ENCODE measurements around the gene DGKQ.

GRCh38 chr4:965766-966134, 7.6 kb downstream of the DGKQ start:
- TF ChIP-seq, protein P1, sequence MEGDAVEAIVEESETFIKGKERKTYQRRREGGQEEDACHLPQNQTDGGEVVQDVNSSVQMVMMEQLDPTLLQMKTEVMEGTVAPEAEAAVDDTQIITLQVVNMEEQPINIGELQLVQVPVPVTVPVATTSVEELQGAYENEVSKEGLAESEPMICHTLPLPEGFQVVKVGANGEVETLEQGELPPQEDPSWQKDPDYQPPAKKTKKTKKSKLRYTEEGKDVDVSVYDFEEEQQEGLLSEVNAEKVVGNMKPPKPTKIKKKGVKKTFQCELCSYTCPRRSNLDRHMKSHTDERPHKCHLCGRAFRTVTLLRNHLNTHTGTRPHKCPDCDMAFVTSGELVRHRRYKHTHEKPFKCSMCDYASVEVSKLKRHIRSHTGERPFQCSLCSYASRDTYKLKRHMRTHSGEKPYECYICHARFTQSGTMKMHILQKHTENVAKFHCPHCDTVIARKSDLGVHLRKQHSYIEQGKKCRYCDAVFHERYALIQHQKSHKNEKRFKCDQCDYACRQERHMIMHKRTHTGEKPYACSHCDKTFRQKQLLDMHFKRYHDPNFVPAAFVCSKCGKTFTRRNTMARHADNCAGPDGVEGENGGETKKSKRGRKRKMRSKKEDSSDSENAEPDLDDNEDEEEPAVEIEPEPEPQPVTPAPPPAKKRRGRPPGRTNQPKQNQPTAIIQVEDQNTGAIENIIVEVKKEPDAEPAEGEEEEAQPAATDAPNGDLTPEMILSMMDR (IDR thresholded peaks at IDR 0.05; ENCODE audit: insufficient read depth, low read length): no peak
- TF ChIP-seq, protein P2, sequence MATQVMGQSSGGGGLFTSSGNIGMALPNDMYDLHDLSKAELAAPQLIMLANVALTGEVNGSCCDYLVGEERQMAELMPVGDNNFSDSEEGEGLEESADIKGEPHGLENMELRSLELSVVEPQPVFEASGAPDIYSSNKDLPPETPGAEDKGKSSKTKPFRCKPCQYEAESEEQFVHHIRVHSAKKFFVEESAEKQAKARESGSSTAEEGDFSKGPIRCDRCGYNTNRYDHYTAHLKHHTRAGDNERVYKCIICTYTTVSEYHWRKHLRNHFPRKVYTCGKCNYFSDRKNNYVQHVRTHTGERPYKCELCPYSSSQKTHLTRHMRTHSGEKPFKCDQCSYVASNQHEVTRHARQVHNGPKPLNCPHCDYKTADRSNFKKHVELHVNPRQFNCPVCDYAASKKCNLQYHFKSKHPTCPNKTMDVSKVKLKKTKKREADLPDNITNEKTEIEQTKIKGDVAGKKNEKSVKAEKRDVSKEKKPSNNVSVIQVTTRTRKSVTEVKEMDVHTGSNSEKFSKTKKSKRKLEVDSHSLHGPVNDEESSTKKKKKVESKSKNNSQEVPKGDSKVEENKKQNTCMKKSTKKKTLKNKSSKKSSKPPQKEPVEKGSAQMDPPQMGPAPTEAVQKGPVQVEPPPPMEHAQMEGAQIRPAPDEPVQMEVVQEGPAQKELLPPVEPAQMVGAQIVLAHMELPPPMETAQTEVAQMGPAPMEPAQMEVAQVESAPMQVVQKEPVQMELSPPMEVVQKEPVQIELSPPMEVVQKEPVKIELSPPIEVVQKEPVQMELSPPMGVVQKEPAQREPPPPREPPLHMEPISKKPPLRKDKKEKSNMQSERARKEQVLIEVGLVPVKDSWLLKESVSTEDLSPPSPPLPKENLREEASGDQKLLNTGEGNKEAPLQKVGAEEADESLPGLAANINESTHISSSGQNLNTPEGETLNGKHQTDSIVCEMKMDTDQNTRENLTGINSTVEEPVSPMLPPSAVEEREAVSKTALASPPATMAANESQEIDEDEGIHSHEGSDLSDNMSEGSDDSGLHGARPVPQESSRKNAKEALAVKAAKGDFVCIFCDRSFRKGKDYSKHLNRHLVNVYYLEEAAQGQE (IDR thresholded peaks at IDR 0.05; ENCODE audit: insufficient replicate concordance, low read depth): no peak
- TF ChIP-seq POLR2AphosphoS5 (IDR thresholded peaks at IDR 0.05; ENCODE audit: low read depth) (no peak), SPI1 (IDR thresholded peaks at IDR 0.05; ENCODE audit: borderline replicate concordance, low read depth) (no peak), GABPA (IDR thresholded peaks at IDR 0.05; ENCODE audit: low read depth) (no peak)

Data from HL-60 (cell line).